GM23248 (cell line): ENCODE measurements around the gene FAM174A. TPM values are rescaled to one million over a fixed set of nuclear protein-coding genes. Genes with fewer than 3 reads are reported as not detected.

Experiments
- DNase-seq: peaks from one replicate; pipeline ENCODE4 v3.0.0-alpha.2; 2015
- H2AFZ ChIP-seq: fragments of 200-600 bp; sonication (generic); 2 replicates; pipeline ENCODE4 v1.6.1; 2016; ENCODE audit warnings: antibody characterized with exemption
- H3F3A ChIP-seq: fragments of 200-600 bp; sonication (generic); 2 replicates; pipeline ENCODE4 v1.6.1; 2016; ENCODE audit warnings: mild to moderate bottlenecking, antibody characterized with exemption, mixed run types; ENCODE audit not compliant: insufficient read depth
- H3K27ac ChIP-seq: fragments of 200-600 bp; sonication (generic); 2 replicates; pipeline ENCODE4 v1.5.1; 2016; ENCODE audit warnings: mild to moderate bottlenecking
- H3K27me3 ChIP-seq: fragments of 200-600 bp; sonication (generic); replicated peaks from 2 replicates; pipeline ENCODE4 v1.6.1; 2016; ENCODE audit warnings: mild to moderate bottlenecking; ENCODE audit not compliant: insufficient read depth
- H3K36me3 ChIP-seq: fragments of 200-600 bp; sonication (generic); 2 replicates; pipeline ENCODE4 v1.6.1; 2016; ENCODE audit warnings: low read depth, mild to moderate bottlenecking
- H3K4me1 ChIP-seq: fragments of 200-600 bp; sonication (generic); 2 replicates; pipeline ENCODE4 v1.6.1; 2016; ENCODE audit warnings: mild to moderate bottlenecking; ENCODE audit not compliant: insufficient read depth
- H3K4me2 ChIP-seq: fragments of 200-600 bp; sonication (generic); one replicate; pipeline ENCODE4 v1.6.1; 2016; ENCODE audit warnings: mild to moderate bottlenecking; ENCODE audit not compliant: unreplicated experiment
- H3K4me3 ChIP-seq: fragments of 200-600 bp; sonication (generic); 2 replicates; pipeline ENCODE4 v1.5.1; 2016; ENCODE audit warnings: mild to moderate bottlenecking
- H3K79me2 ChIP-seq: fragments of 200-600 bp; sonication (generic); 2 replicates; pipeline ENCODE4 v1.6.1; 2016; ENCODE audit warnings: mild to moderate bottlenecking; ENCODE audit not compliant: insufficient read depth
- H3K9ac ChIP-seq: fragments of 200-600 bp; sonication (generic); 2 replicates; pipeline ENCODE4 v1.6.1; 2016; ENCODE audit warnings: mild to moderate bottlenecking
- H3K9me2 ChIP-seq: fragments of 200-600 bp; sonication (generic); 2 replicates; pipeline ENCODE4 v1.6.1; 2016; ENCODE audit warnings: mixed run types, mild to moderate bottlenecking, moderate library complexity; ENCODE audit not compliant: insufficient read depth
- H3K9me3 ChIP-seq: fragments of 200-600 bp; sonication (generic); one replicate; pipeline ENCODE4 v1.6.1; 2017; ENCODE audit warnings: low read depth
- H4K20me1 ChIP-seq: fragments of 200-600 bp; sonication (generic); 2 replicates; pipeline ENCODE4 v1.6.0; 2016; ENCODE audit not compliant: insufficient read depth
- EZH2 ChIP-seq: fragments of 200-600 bp; sonication (generic); IDR thresholded peaks from 2 replicates; pipeline ENCODE4 v1.6.1; 2018; ENCODE audit warnings: antibody characterized with exemption, mild to moderate bottlenecking; ENCODE audit not compliant: insufficient read depth, poor library complexity, severe bottlenecking
- EZH2phosphoT487 ChIP-seq: fragments of 200-600 bp; sonication (generic); IDR thresholded peaks from 2 replicates; pipeline ENCODE4 v1.6.1; 2018; ENCODE audit warnings: antibody characterized with exemption, moderate library complexity, mild to moderate bottlenecking, low read depth; ENCODE audit not compliant: insufficient read depth
- WGBS, 2 experiments: methylation state at CpG; one replicate each; pipeline ENCODE4 v1.1.6; 2015 to 2017; ENCODE audit warnings: low lambda C conversion rate in 2 of 2, low coverage in 1 of 2; ENCODE audit errors: missing lambda C conversion rate in 2 of 2; 5-methylcytosine and 5-hydroxymethylcytosine counted together
- in situ Hi-C: fragments of 300-500 bp; cut with MboI; formaldehyde crosslinking; loops from 2 replicates; pipeline ENCODE4 v1.15.0; 2020
- polyA plus RNA-seq: library from polyadenylated mRNA; unstranded; fragments of >200 nt; fragmentation: Nextera tagmentation; extraction: Ambion mirVana; gene quantifications from 2 replicates; pipeline ENCODE4 v1.2.1, GENCODE V29; 2016
- total RNA-seq: library from RNA; depleted of rRNA; stranded (reverse); fragments of >200 nt; shearing (Covaris generic); gene quantifications from 2 replicates; pipeline ENCODE4 v1.2.3, GENCODE V29; 2014

FAM174A gene
- total and polyA plus RNA-seq, 2 experiments from 2014 or later, result 26.1 to 27.9 TPM

GRCh38 chr5:100505984-100506670, 29.0 kb upstream of the FAM174A start:
- TF ChIP-seq EZH2 (no peak), EZH2phosphoT487 (no peak)
- H3F3A ChIP-seq, result no peaks in the 10 kb centered on the region
- H3K4me3 ChIP-seq, result no peak overlapping the region
- H4K20me1 ChIP-seq, result no peaks in the 10 kb centered on the region
- peak overlapping the region; percentile 13; the same call in 1 of the 2 replicates for H2AFZ ChIP-seq
- H3K4me1 ChIP-seq, result 0 out of 2 replicates have a peak, but pooled peaks cover 5% of the 10 kb centered on the region
- H3K9ac ChIP-seq, result no peak overlapping the region
- in situ Hi-C loops, result no loop called here
- no peaks in the 10 kb centered on the region for H3K27me3 ChIP-seq
- peak; percentile 90 for DNase-seq
- no peaks in the 10 kb centered on the region for H3K9me3 ChIP-seq
- no peaks in the 10 kb centered on the region for H3K79me2 ChIP-seq
- H3K9me2 ChIP-seq, result no peaks in the 10 kb centered on the region
- no peak overlapping the region for H3K27ac ChIP-seq
- H3K4me2 ChIP-seq, result no peak overlapping the region
- 0 to 4% methylated on average over 1 of the region's 1 CpG for WGBS, 2 experiments
- H3K36me3 ChIP-seq, result no peaks in the 10 kb centered on the region

- Histone ChIP-seq H3K27ac (no peak overlapping the region), H2AFZ (no peak overlapping the region), H4K20me1 (no peaks in the 10 kb centered on the region), H3K9me3 (no peaks in the 10 kb centered on the region), H3K4me1 (no peaks in the 10 kb centered on the region), H3K27me3 (no peaks in the 10 kb centered on the region), H3K4me2 (no peak overlapping the region), H3K36me3 (no peaks in the 10 kb centered on the region), H3F3A (no peaks in the 10 kb centered on the region), H3K79me2 (no peaks in the 10 kb centered on the region), H3K4me3 (no peak overlapping the region), H3K9me2 (no peaks in the 10 kb centered on the region), H3K9ac (no peak overlapping the region)
- 83 to 100% methylated on average over 1 of the region's 1 CpG for WGBS, 2 experiments
- TF ChIP-seq EZH2phosphoT487 (no peak), EZH2 (no peak)
- DNase-seq, result no peak
- in situ Hi-C loops, result no loop called here
These were observed 18.9 kb upstream of the FAM174A start for GRCh38 chr5:100516285-100516684.

- Histone ChIP-seq H3K4me1 (no peaks in the 10 kb centered on the region), H3K9me2 (no peaks in the 10 kb centered on the region), H3K4me3 (no peak overlapping the region), H3K27me3 (no peaks in the 10 kb centered on the region), H3K27ac (no peak overlapping the region), H3K9me3 (no peaks in the 10 kb centered on the region), H3K36me3 (no peaks in the 10 kb centered on the region), H3K79me2 (no peaks in the 10 kb centered on the region), H3F3A (no peaks in the 10 kb centered on the region), H2AFZ (no peak overlapping the region), H3K4me2 (no peak overlapping the region), H4K20me1 (no peaks in the 10 kb centered on the region), H3K9ac (no peak overlapping the region)
- in situ Hi-C loops, result no loop called here
- TF ChIP-seq EZH2 (no peak), EZH2phosphoT487 (no peak)
- no peak for DNase-seq
- whole genome bisulfite sequencing, 2 experiments, result 25 to 32% methylated on average over 5 of the region's 5 CpGs
These were observed 17.7 kb upstream of the FAM174A start for GRCh38 chr5:100517301-100517974.

GRCh38 chr5:100518377-100518776, 16.8 kb upstream of the FAM174A start:
- H3K9me2 ChIP-seq, result no peaks in the 10 kb centered on the region
- no peak overlapping the region for H3K4me3 ChIP-seq
- 31 to 51% methylated on average over 3 of the region's 3 CpGs for WGBS, 2 experiments
- no peaks in the 10 kb centered on the region for H3K36me3 ChIP-seq
- H3K4me2 ChIP-seq, result no peak overlapping the region
- in situ Hi-C loops, result no loop called here
- no peak overlapping the region for H3K27ac ChIP-seq
- H3K9ac ChIP-seq, result no peak overlapping the region
- TF ChIP-seq EZH2phosphoT487 (no peak), EZH2 (no peak)
- no peak overlapping the region for H2AFZ ChIP-seq
- no peaks in the 10 kb centered on the region for H3K9me3 ChIP-seq
- H3K79me2 ChIP-seq, result no peaks in the 10 kb centered on the region
- no peaks in the 10 kb centered on the region for H3K27me3 ChIP-seq
- no peaks in the 10 kb centered on the region for H3F3A ChIP-seq
- no peaks in the 10 kb centered on the region for H4K20me1 ChIP-seq
- no peak for DNase-seq
- no peaks in the 10 kb centered on the region for H3K4me1 ChIP-seq
